Adrenal gland (tissue), 12 donors: ENCODE measurements around the gene E2F6. TPM values are rescaled to one million over a fixed set of nuclear protein-coding genes. Genes with fewer than 3 reads are reported as not detected.

Source experiments
- DNase-seq, 7 donors: peaks; one replicate each; pipeline ENCODE4 v3.0.0-alpha.2; 2019 to 2020
- H3K27ac ChIP-seq, 5 donors: fragments of 200-600 bp; sonication (generic) in 4 of 5; 1 replicate in 3 of 5; 2 replicates in 2 of 5; pipeline versions ENCODE4 v1.5.1 to v1.8.0; 2016 to 2020; ENCODE audit warnings: mild to moderate bottlenecking in 1 of 5
- H3K27me3 ChIP-seq: fragments of 200-600 bp; 2 replicates; pipeline ENCODE4 v1.8.0; 2021
- H3K36me3 ChIP-seq, 2 donors: fragments of 200-600 bp; replicated peaks in 1 of 2; 1 replicate in 1 of 2; 2 replicates in 1 of 2; pipeline versions ENCODE4 v1.5.1 to v1.8.0; 2018 to 2022
- H3K4me1 ChIP-seq, 2 donors: fragments of 200-600 bp; replicated peaks in 1 of 2; 1 replicate in 1 of 2; 2 replicates in 1 of 2; pipeline versions ENCODE4 v1.5.1 to v1.8.0; 2018 to 2021
- H3K4me3 ChIP-seq, 4 donors: fragments of 200-600 bp; sonication (generic) in 3 of 4; one replicate each; pipeline ENCODE4 v1.5.1; 2016 to 2018
- H3K9me3 ChIP-seq, 3 donors: fragments of 200-600 bp; sonication (generic) in 1 of 3; replicated peaks in 1 of 3; 1 replicate in 2 of 3; 2 replicates in 1 of 3; pipeline versions ENCODE4 v1.5.1 to v1.8.0; 2016 to 2021
- CTCF ChIP-seq, 6 experiments: fragments of 450-650 bp in 4 of 6; fragments of 200-600 bp in 2 of 6; sonication (generic) in 1 of 6; IDR thresholded peaks; 1 replicate in 5 of 6; 2 replicates in 1 of 6; pipeline versions ENCODE4 v1.5.1 to v1.8.0; 2016 to 2021; ENCODE audit warnings: antibody characterized with exemption in 6 of 6, mild to moderate bottlenecking in 2 of 6, moderate library complexity in 1 of 6
- POLR2A ChIP-seq, 2 donors: fragments of 450-650 bp; IDR thresholded peaks; one replicate each; pipeline ENCODE4 v1.6.1; 2017; ENCODE audit warnings: antibody characterized with exemption in 2 of 2, mild to moderate bottlenecking in 2 of 2, moderate library complexity in 1 of 2
- WGBS, 4 donors: extraction: QIAGEN DNeasy Blood & Tissue Kit in 2 of 4; methylation state at CpG; one replicate each; pipeline versions ENCODE4 v1.1.5 to v1.1.7; 2013 to 2017; 5-methylcytosine and 5-hydroxymethylcytosine counted together
- intact Hi-C, 2 donors: fragments of 100-400 bp; cut with DNase I; formaldehyde crosslinking; loops; one replicate each; pipeline versions ENCODE4 v1.14.1 to v1.15.0; 2022 to 2023
- polyA plus RNA-seq, 3 donors: library from polyadenylated mRNA; stranded (reverse); fragments of 200-250 nt in 2 of 3; fragments of 350-450 nt in 1 of 3; fragmentation: Illumina TruSeq in 1 of 3; extraction: RNeasy Lipid Tissue Mini Kit (QIAGEN cat#74804) in 1 of 3; gene quantifications; one replicate each; pipeline ENCODE4 v1.2.3, GENCODE V29; 2013 to 2014
- total RNA-seq, 9 donors: library from RNA; depleted of rRNA in 4 of 9; stranded (reverse); fragments of >200 nt in 4 of 9; fragments of 120-200 nt in 1 of 9; fragmentation: NEBNext Ultra II Directional in 1 of 9; extraction: Animal tissue kit (Norgen Biotek cat#: 25700) in 1 of 9; gene quantifications; one replicate each; pipeline versions ENCODE4 v1.1.0 to v1.2.4, GENCODE V29; 2013 to 2023
- donor health status: healthy with polysubstance abuse.
- donor health status: Bipolar disorder and iron deficiency.
- donor health status: DM: yes; HTN: yes; CAD: no.
- donor health status: DM: no; HTN: no; CAD: no.
- donor health status: DM: no; HTN: no; CAD: no.
- donor health status: DM: yes; HTN: yes; CAD: no.

Gene E2F6
- total and polyA plus RNA-seq, 12 donors = 8.0 to 38.8 (median 12.5) TPM

- H3K4me3 ChIP-seq = no peak overlapping the region
- H3K36me3 ChIP-seq = no peaks in the 10 kb centered on the region
- H3K27me3 ChIP-seq = peaks cover 7% of the 10 kb centered on the region
- peaks cover 0 to 5% of the 10 kb centered on the region in 2 donors for H3K4me1 ChIP-seq
- peak; percentile 85 to 96 (median 92) for TF ChIP-seq CTCF (IDR thresholded peaks at IDR 0.05)
- no peak for TF ChIP-seq POLR2A (IDR thresholded peaks at IDR 0.05)
- no peak overlapping the region for H3K27ac ChIP-seq
- 30 to 41% (median 35%) methylated on average over 2 of the region's 2 CpGs for WGBS, 4 donors
- no peaks in the 10 kb centered on the region for H3K9me3 ChIP-seq
- peak; percentile 81 to 97 (median 94) for DNase-seq
- intact Hi-C loops = loop anchor here (2.0 to 10.0 kb wide), 2 partner anchors 105 to 207 kb away; no protein-coding TSS in a partner anchor
These were observed 12.0 kb upstream of the E2F6 start for GRCh38 chr2:11477994-11478393.

GRCh38 chr2:11473659-11474433 is 7.9 kb upstream of the E2F6 start:
- TF ChIP-seq CTCF (IDR thresholded peaks at IDR 0.05) (no peak), POLR2A (IDR thresholded peaks at IDR 0.05) (no peak)
- Histone ChIP-seq H3K9me3 (no peaks in the 10 kb centered on the region), H3K27ac (no peak overlapping the region), H3K36me3 (no peaks in the 10 kb centered on the region), H3K4me1 (no peaks in the 10 kb centered on the region), H3K27me3 (no peaks in the 10 kb centered on the region), H3K4me3 (no peak overlapping the region)
- intact Hi-C loops = loop anchor here (10.0 kb wide), 1 partner anchor 211 kb away; no protein-coding TSS in a partner anchor
- WGBS, 4 donors = 70 to 86% (median 78%) methylated on average over 10 of the region's 10 CpGs
- DNase-seq = no peak

GRCh38 chr2:11467749-11468148 is 1.8 kb upstream of the E2F6 start:
- intact Hi-C loops = no loop called here
- no peak for TF ChIP-seq CTCF (IDR thresholded peaks at IDR 0.05)
- TF ChIP-seq POLR2A (IDR thresholded peaks at IDR 0.05) = no peak
- H3K9me3 ChIP-seq = no peaks in the 10 kb centered on the region
- no peaks in the 10 kb centered on the region for H3K36me3 ChIP-seq
- no peaks in the 10 kb centered on the region for H3K27me3 ChIP-seq
- no peak for DNase-seq
- H3K4me1 ChIP-seq = peaks cover 0 to 20% of the 10 kb centered on the region in 2 donors
- no peak overlapping the region for H3K4me3 ChIP-seq
- WGBS, 4 donors = 63 to 85% (median 85%) methylated on average over 6 of the region's 6 CpGs
- no peak overlapping the region for H3K27ac ChIP-seq

- no peaks in the 10 kb centered on the region for H3K9me3 ChIP-seq
- H3K4me3 ChIP-seq = no peak overlapping the region
- WGBS, 4 donors = 83 to 89% (median 85%) methylated on average over 5 of the region's 5 CpGs
These were observed 1.2 kb upstream of the E2F6 start for GRCh38 chr2:11467129-11467649.

More at GRCh38 chr2:11467129-11467649, 1.2 kb upstream of the E2F6 start:
- Histone ChIP-seq H3K36me3 (no peaks in the 10 kb centered on the region), H3K27ac (no peak overlapping the region), H3K4me1 (peaks cover 0 to 26% of the 10 kb centered on the region in 2 donors), H3K27me3 (no peaks in the 10 kb centered on the region)
- DNase-seq = no peak
- intact Hi-C loops = no loop called here
- TF ChIP-seq POLR2A (IDR thresholded peaks at IDR 0.05) (no peak), CTCF (IDR thresholded peaks at IDR 0.05) (no peak)
